ENCODE measurements around the gene HLA-DOA.

The HLA-DOA gene

DNA sequence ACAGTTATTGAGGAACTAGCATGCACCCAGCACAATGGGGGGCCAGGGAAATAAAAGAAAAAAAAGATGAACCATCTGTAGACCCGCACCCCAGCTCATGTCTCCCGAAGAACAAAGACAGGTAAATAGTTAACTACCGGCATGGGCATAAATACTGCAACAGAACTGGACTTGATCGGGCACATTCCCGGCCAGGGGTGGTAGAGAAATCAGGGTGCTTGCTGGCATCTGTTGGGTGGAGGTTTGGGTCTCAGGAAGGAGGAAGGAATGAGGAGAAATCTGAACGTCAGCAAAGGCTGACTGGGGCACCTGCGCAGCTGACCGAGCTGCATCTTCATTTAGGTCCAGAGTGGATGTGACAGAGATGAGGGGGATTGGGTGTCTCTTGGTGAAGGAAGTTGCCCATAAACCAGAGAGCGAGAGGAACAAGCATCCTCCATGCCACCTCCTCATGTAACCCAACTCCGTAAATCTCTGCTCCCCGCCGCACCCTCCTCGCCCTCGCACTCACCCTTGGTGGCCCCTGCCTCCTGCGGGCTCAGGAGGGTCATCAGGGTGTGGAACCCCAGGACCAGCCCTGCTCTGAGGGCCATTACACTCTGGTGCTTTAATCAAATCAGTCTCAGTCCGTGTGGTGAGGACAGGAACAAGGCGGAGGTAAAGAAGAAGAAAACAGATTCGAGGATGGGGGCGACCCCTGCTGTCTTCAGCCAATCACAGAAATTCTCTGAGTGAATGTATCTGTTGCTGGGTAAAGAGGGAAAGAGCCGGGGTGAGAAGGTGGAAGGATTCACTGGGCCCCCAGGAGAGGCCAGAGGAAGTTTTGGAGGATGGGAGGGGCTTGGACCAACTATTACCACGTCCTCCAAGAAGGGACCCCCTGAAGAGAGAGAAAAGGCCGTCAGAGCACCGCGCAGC is at the start of gene HLA-DOA:
Gene HLA-DOA (minus strand): TSS at position 648 of the 918 bp plus-strand sequence.
- no peak for DNase-seq

DNA sequence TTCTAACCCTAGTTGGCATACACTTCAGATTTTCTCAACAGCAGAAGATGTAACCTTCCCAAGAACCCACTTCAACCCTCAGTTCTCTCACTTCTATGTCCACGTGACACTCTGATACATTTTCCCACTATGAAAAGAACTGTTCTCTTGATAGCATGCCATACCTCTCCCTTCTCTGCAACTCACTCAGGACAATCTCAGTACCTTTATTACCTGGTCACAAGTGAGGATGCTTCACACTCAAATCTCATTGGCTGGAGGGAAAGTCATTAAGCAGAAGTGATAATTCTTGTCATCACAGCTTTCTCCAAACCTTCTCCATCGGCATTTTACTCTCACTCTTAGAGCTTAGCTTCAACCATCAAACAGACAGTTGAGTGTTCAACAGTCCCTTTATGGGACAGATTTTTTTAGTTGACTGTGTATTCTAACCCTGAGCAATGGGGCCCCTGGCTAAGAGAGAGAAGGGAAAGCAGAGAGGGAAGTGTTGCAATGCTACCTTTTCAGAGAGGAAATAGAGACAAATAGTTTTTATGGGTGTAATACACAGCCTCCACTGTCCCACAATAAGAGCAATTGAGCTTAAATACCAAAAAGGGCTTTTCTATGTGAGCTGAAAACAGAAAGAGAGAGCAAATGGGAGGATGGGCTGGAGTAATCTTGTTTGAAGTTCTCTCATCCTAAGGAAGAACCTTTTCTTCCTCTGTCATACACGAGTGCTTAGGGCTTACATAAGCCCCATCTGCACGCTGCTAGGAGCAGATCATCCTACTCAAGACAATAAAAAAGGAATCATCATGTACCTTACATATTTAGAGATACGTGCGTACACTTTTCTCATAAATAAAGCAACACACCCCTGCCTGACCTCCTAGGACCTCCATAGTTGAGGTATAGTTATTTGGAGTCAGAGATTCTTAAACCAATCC is 48.1 kb upstream of the HLA-DOA start:
- DNase-seq: no peak

DNA sequence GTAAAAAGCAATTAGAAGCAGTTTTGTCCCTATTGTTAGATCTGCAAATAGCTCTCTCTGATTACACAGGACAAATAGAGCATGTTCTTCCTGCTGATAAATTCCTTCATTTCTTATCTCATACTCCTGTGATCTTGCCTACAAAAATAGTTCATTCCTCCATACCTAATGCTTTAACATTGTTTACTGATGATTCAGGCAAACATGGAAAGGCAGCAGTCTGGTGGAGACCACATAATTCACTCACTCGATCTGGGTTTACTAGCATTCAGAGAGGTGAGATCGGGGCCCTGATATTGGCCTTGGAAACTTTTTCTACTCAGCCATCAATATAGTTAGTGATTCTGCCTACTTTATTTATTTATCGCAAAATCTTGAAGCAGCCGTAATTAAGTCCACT is 43.8 kb upstream of the HLA-DOA start:
- DNase-seq: no peak

DNA sequence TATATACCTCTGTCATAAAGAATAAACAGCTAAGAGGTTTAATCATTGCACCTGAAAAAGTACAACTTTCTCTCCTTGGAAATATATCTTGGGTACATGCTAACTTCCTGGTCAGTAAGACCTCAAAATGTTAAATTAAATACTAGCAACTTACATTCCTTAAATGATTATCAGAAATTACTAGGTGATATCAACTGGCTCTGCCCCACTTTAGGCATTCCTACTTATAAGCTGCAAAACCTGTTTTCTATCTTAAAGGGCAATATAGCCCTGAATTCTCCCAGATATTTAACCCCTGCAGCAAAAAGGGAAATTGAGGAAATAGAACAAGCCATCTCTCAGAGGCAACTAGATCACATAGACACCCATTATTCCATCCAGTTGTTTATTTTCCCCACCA is 43.2 kb upstream of the HLA-DOA start:
- no peak for DNase-seq

DNA sequence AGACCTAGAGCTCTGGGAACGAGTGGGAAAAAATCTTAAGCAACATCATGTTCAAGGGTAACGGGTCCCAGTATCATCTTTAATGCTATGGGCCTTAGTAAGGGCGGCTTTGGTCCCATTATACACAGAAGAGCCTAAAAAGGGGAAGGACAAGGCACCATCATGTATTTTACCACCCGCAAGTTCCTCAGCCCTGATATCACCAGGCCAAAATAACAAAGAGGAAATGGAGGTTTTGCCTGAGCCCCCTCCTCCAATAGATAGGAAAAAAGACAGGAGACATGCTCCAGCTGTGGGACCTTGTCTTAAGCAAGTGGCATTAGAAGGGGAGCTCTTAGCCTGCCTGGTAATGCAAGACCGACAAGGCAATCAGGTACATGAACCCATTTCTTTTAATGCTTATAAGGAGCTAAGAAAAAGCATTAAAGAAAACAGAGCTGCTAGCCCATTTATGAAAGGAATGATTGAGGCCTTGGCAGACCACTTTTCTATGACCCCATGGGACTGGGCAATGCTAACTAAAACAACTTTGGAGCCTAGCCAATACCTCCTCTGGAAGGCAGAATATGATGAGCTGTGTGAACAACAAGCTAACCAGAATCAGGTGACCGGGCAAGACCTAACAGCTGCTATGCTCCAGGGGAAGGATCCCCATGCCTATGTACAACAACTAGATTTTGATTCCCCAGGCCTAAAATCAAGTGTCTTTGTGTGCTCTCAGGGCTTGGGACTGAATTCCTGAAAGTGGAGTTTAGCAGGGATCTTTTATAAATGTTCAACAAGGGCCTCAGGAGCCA is 40.8 kb upstream of the HLA-DOA start:
- DNase-seq: no peak

DNA sequence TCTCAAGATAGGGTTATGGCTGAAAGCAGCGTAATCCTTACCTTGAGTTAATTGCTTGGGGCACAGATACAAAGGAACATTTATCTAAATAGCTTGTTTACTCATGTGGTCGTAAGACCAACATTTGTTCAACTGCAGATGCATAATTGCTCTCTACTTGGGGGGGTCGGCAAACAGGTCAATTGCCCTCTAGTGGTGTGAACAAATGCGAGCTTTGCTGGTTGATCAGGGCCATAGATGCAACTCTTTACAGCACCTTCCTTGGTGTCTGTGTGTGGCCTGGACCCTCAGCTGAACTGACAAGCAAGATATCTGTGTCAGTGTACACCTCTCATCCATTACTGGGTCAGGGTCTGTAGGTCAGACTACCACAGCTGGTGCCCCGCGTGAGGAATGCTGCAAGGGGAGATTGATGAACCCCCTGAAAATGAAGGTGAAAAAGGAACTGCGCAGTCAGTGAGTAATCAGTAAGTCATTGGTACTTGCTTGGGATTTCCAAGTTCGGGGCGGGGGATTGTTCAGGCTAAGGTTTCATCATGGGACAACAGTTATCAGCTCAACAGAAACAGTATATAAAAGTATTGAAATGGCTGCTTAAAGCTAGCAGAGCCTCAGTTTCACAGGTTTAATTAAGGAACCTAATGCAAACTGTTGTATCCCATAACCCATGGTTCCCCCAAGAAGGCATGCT is 40.1 kb upstream of the HLA-DOA start:
- no peak for DNase-seq

DNA sequence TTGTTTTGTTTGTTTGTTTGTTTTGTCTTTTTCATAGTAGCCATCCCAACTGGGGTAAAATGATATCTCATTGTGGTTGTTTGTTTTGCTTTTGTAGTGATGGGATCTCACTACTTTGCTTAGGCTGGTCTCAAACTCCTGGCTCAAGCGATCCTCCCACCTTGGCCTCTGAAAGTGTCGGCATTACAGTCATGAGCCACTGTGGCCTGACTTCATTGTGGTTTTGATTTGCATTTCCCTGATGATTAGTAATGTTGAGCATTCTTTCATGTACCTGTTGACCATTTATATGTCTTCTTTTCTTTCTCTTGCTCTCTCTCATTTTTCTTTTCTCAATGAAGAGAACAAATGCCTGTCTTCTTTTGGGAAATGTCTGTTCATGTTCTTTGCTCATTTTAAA is 30.8 kb upstream of the HLA-DOA start:
- no peak for DNase-seq

DNA sequence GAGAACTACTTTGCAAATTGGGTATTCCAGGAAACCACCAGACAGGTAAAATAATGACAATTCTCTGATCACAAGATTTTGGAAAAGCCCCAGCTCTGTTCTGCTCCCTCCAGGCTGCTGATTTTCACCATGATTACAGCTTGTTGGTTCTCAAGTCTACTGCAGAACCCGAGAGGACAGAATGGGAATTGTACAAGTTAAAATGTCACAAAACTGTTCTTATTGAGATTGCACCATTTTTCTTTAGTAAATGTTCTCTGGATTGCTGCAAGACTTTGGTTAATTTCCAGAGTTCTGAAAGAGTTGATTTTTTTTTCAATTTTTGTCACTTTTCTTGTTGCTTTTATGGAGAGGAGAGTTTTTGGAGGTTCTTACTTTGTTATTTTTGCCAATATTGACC is 27.1 kb upstream of the HLA-DOA start:
- no peak for DNase-seq

DNA sequence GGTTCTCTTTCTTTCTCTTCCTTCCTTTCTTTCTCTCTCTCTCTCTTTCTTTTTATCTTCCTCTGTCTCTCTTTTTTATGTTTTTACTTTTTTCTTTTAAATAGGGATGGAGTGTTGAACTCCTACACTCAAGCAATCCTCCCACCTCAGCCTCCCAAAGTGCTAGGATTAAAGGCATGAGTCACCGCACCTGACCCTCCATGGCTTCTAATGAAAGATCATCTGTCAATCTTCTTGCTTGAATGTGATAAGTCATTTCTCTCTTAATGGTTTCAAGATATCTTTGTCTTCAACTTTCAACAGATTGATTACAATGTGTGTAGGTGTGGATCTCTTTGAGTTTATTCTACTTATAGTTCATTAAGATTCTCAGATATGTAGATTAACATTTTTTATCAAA is 25.2 kb upstream of the HLA-DOA start:
- no peak for DNase-seq

DNA sequence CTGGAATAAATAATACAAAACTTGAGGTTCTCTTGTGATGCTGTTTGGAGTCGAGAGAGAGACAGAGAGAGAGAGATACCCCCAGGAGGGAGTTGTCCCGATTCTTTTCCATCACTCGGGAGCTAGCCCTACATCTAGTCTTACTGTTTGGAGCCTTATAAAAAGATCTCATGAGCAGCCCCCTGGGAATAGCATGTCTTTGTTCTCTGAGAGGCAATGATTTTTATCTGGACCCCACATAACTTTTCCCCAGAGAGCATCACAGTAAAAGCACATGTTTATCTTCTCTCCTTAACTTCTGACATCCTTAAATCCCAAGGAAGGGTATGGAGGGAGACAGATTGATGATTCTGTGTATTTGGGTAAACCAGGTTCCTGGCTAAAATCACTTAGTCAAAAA is 20.9 kb upstream of the HLA-DOA start:
- DNase-seq: no peak

DNA sequence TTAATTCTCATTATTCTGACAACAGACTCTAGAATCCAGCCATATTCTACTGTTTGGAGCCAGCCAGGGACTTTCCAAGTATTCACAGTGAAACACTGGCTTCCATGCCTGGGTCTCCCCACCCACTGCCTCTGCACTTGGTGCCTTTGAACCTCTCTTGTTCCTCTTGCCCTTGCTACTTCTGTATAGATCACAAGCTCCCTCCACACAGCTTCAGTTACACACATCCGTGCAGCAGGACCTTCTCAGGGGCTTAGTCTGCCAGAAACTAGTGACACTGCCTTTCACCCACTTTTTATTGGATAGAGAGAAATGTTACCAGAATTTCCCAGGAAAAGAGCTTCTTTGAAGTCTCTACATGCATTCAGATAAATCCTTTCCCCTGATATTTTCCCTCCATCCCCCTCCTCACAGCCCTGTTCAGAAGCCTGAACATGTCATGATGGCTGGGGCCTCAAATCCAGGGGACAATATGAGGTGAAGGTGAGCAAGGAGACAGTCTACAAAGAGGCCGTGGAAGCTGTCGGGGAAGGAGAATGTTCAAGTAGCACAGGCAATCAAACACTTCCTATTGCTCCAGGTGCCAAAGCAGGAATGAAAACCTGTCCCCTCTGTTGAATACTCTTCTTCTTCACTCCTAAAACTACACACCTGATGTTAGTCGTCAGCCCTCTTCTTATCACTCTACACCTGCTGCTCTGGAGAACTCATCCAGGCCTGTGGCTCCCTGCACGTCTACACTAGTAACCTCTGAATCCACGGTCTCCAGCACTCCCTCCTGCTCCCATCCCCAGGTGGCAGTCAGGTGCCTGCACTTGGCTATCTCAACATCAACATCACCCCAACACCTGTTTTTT is 20.2 kb upstream of the HLA-DOA start:
- no peak for DNase-seq

DNA sequence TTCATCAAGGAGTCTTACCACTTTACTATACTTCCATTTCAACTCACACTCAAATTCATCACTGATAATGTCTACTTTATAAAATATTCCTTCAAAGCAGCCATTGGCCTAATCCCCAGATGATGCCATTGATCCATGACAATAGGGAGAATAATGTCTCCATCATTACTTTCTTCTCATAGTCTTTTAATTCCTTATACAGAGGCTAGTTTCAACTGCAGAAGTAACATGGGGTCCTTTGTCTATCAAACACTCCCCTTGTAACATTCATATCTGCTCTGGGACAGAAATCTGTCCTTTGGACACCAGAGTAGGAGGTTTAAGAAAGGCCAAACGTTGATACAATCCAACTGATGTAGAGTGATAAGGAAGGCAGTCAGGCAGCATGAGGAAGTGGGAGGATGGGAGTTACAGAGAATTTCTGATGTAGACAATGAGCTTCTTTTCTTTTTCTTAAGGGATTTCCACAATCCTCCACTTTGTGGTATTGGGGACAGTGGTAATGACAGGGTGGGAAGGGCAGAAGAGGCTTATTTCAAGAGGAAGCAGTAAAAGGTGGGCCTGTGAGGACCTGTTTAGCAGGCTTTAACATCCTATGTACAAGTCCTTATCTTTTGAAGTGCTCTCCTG is 18.9 kb upstream of the HLA-DOA start:
- DNase-seq: no peak

DNA sequence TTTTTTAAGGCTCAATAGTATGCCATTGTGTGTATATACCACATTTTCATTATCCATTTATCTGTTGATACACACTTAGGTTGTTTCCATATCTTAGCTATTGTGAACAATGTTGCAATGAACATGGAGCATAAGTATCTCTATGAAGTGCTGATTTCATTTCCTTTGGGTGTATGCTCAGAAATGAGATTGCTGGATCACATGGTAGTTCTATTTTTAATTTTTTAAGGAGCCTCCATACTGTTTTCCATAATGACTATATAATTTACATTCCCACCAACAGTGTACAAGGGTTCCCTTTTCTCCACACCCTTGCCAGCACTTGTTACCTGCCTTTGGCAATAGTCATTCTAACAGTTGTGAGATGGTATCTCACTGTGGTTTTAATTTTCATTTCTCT is 15.1 kb upstream of the HLA-DOA start:
- DNase-seq: no peak

DNA sequence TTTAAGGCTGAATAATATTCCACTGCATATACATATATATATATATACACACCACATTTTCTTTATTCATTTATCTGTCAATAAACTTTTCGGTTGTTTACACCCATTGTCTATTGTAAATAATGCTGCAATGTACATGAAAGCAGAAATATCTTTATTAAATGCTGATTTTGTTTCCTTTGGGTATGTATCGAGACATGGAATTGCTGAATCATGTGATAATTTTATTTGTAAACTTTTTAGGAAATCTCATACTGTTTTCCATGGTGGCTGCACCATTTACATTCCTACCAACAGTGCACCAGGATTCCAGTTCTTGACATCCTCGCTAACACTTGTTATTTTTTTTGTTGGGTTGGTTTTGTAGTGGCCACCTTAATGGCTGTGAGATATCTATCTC is 14.1 kb upstream of the HLA-DOA start:
- no peak for DNase-seq

DNA sequence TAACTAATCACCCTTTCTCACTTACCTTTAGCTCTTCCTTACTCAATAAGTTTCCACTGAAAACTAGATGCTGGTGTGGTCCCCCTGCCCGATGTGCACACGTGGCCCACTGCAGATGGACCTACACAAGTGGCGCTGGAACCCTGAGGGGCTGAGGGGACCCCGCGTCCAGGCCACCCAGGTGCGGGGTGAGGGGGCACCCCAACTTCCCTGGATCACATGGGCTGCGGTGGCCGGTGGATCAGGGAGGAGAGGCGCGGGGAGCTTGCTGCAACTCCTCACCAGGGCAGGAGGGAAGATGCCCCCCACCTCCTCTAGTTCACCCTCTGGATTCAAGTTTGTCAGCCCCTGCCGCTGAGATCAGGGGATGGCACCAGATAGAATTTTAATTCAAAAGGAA is 12.5 kb upstream of the HLA-DOA start:
- no peak for DNase-seq

DNA sequence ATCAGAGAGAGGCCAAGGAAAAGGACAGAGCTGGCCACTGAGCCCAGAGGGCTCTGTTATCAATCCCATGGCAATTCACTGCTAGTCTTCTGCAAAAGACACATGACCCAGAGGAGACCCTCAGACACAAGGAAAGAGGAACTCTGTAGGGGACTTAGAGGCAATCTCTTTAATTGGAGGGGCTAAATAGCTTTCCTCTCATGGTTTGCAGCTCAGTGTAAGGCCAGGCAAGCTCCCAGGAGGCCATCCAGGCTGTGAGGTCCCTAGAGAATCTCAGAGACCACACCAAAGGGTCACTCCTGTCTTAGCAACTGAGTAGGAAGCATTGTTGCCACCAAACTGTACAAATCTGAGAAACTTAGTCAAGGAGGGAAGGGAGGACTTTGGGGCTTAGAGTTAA is 10.0 kb upstream of the HLA-DOA start:
- no peak for DNase-seq

DNA sequence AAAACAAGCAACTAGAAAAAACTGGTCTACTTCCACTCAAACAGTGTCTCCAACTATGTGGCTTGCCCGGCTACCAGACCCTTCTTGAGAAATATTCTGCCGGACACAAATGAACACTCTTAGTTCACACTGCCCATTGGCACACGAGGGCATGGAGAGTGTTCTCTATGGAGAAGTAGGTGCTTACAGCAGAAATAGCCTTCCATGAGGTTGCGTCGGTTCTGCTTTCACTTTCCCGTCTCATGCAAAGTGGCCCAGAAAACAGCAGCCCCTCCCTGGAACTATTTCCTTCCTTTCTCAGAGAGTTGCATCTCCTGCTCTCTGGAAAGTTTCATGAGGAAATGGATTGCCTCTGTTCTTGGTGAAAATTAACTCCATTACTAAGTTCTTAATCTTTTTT is 9.5 kb upstream of the HLA-DOA start:
- DNase-seq: peak; percentile 22

DNA sequence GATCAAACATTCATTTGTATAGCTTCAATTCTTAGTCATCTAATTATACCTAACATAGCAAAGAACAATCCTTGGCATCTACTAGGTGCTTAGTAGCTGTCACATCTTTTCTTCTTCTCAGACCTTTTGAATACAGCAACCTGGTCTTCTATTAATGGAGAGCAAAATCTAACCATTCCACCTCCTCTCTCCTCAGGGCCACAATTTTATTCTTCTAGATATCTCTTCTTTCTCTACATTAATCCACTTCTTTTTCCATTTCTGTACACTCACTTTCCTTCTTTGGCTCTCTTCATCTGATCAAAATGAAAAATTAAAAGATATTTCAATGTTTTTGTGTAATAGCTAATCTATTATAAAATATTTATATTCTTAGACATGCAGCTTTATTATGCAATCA is 9.0 kb upstream of the HLA-DOA start:
- DNase-seq: no peak

DNA sequence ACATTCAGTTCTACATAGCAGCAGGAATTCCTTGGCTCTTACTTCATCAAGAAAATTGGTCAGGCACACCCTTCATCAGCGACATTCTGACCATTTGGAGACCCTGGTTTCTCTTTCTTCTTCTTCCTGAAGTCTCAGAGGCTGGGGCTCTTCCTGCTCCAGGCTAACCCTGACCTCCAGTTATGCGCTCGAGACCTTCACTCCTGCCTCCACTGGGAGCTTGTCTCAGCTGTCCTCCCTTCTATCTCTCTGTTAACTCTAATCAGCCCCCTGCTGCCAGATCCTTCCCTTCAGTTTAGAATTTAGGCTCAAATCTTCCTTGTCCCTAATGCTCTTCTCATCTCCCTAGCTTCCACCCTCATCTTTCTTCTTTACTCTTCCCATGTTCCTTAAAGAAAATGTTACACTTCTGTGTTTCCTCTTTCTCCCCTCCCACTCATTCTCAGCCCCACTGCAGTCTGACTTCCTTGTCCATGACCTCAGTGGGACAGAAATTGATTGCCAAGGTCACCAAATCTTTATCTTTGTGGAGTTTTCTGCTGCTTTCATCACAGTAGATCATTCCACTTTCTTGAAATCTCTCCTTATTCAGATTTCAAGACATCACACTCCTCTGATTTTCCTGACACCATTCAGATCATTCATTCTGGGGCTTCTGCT is 8.4 kb upstream of the HLA-DOA start:
- DNase-seq: no peak

DNA sequence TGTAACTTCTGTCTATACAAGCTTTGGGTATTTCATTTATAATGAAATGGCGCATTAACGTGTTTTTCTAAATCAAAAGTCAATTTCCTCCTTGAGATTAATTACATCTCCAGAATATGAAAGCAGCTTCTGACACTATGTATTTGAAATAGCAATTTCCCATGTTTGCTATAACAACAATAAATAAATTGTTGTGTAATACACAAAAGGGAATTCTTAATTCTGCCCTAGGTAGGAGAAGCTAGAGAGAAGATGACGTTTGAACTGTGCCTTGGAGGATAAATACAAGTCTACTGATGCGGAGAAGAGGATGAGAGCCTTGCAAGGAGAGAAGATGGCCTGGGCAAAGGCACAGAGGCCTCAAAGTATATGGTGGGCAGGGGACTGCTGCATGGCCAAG is 7.6 kb upstream of the HLA-DOA start:
- DNase-seq: no peak
